ENCODE measurements around the gene KRT2.

- TF ChIP-seq CTCF (conservative IDR thresholded peaks at IDR 0.05): no peak
- no peak for TF ChIP-seq EZH2 (IDR thresholded peaks at IDR 0.05; ENCODE audit: low read depth)
Measured at GRCh38 chr12:52672321-52672933, 20.4 kb upstream of the KRT2 start.
